Pancreas (tissue), 10 donors: ENCODE results near the gene OPRM1. TPM values are rescaled to one million over a fixed set of nuclear protein-coding genes. Genes with fewer than 3 reads are reported as not detected.

Experiments used
- ATAC-seq, 4 donors: fragments of 200-7000 bp; cut with Tn5 transposase; one replicate each; pipeline versions ENCODE4 v1.8.0 to v1.9.1; 2020; ENCODE audit warnings: mild to moderate bottlenecking in 4 of 4, moderate library complexity in 4 of 4
- DNase-seq, 6 donors: peaks; one replicate each; pipeline ENCODE4 v3.0.0-alpha.2; 2020
- FAIRE-seq: peaks from 2 replicates; lab custom pipeline; 2012; peaks lifted over from hg19 to GRCh38; lab: Jason Lieb, UNC
- H3K27ac ChIP-seq, 4 donors: fragments of 200-600 bp; sonication (generic); 1 replicate in 3 of 4; 2 replicates in 1 of 4; pipeline versions ENCODE4 v1.5.0 to v1.8.0; 2020
- H3K27me3 ChIP-seq, 4 donors: fragments of 200-600 bp; one replicate each; pipeline ENCODE4 v1.8.0; 2021
- H3K36me3 ChIP-seq, 3 donors: fragments of 200-600 bp; sonication (generic) in 1 of 3; one replicate each; pipeline versions ENCODE4 v1.5.0 to v1.8.0; 2020 to 2021
- H3K4me1 ChIP-seq, 3 donors: fragments of 200-600 bp; one replicate each; pipeline ENCODE4 v1.8.0; 2021
- H3K4me3 ChIP-seq, 4 donors: fragments of 200-600 bp; sonication (generic) in 2 of 4; one replicate each; pipeline versions ENCODE4 v1.5.0 to v1.8.0; 2020 to 2021
- H3K9me3 ChIP-seq, 4 donors: fragments of 200-600 bp; one replicate each; pipeline ENCODE4 v1.8.0; 2021
- CTCF ChIP-seq, 4 donors: fragments of 200-600 bp; sonication (generic) in 3 of 4; IDR thresholded peaks; one replicate each; pipeline versions ENCODE4 v1.5.0 to v1.8.0; 2021; ENCODE audit warnings: antibody characterized with exemption in 4 of 4
- WGBS, 2 donors: extraction: QIAGEN DNeasy Blood & Tissue Kit; methylation state at CpG; one replicate each; pipeline ENCODE4 v1.1.7; 2013; 5-methylcytosine and 5-hydroxymethylcytosine counted together
- intact Hi-C, 3 donors: fragments of 100-400 bp; cut with DNase I; formaldehyde crosslinking; loops; one replicate each; pipeline versions ENCODE4 v1.11.1 to v1.14.2; 2022
- polyA plus RNA-seq, 2 donors: library from polyadenylated mRNA; stranded (reverse); fragments of 200-250 nt; gene quantifications; one replicate each; pipeline ENCODE4 v1.2.3, GENCODE V29; 2013
- total RNA-seq, 6 donors: library from RNA; stranded (reverse); fragmentation: NEBNext Ultra II Directional in 4 of 6; extraction: Animal tissue kit (Norgen Biotek cat#: 25700) in 4 of 6; gene quantifications; one replicate each; pipeline versions ENCODE4 v1.2.1 to v1.2.4, GENCODE V29; 2021 to 2023
- donor health status: healthy with polysubstance abuse.
- donor health status: DM: no; HTN: no; CAD: no; lungs with moderate emphysema.
- donor health status: DM: no; HTN: no; CAD: no.
- donor health status: control.
- donor health status: control.
- donor health status: Bipolar disorder and iron deficiency.
- donor health status: DM: yes; HTN: yes; CAD: no.
- donor health status: DM: no; HTN: no; CAD: no.
- donor health status: DM: no; HTN: no; CAD: no.
- donor health status: DM: yes; HTN: yes; CAD: no.

Gene OPRM1
- total and polyA plus RNA-seq, 8 donors: 0.05 TPM; not detected in 7

- Histone ChIP-seq H3K27me3 (no peaks in the 10 kb centered on the region), H3K27ac (no peak overlapping the region), H3K36me3 (no peaks in the 10 kb centered on the region), H3K4me3 (no peak overlapping the region), H3K4me1 (no peaks in the 10 kb centered on the region), H3K9me3 (no peaks in the 10 kb centered on the region)
- DNase-seq: no peak
- 69 to 70% methylated on average over 6 of the region's 6 CpGs for WGBS, 2 donors
- ATAC-seq: no peak
- intact Hi-C loops: no loop called here
- FAIRE-seq: no peak
- TF ChIP-seq CTCF (IDR thresholded peaks at IDR 0.05): no peak
Observed at GRCh38 chr6:154222716-154223115, 183.7 kb downstream of the OPRM1 start.

- 89 to 91% methylated on average over 2 of the region's 2 CpGs for WGBS, 2 donors
- FAIRE-seq: no peak
- no peak for TF ChIP-seq CTCF (IDR thresholded peaks at IDR 0.05)
- intact Hi-C loops: no loop called here
- Histone ChIP-seq H3K27me3 (no peaks in the 10 kb centered on the region), H3K36me3 (no peaks in the 10 kb centered on the region), H3K27ac (no peak overlapping the region), H3K4me3 (no peak overlapping the region), H3K4me1 (no peaks in the 10 kb centered on the region), H3K9me3 (no peaks in the 10 kb centered on the region)
- no peak for DNase-seq
- ATAC-seq: no peak
Observed at GRCh38 chr6:154223296-154223695, 184.3 kb downstream of the OPRM1 start.

- no peak for ATAC-seq
- intact Hi-C loops: no loop called here
- Histone ChIP-seq H3K36me3 (no peaks in the 10 kb centered on the region), H3K27me3 (no peaks in the 10 kb centered on the region), H3K9me3 (no peaks in the 10 kb centered on the region), H3K4me1 (no peaks in the 10 kb centered on the region), H3K27ac (no peak overlapping the region), H3K4me3 (no peak overlapping the region)
- 82 to 85% methylated on average over 3 of the region's 3 CpGs for WGBS, 2 donors
- DNase-seq: no peak
- no peak for FAIRE-seq
- TF ChIP-seq CTCF (IDR thresholded peaks at IDR 0.05): no peak
Observed at GRCh38 chr6:154226461-154226860, 187.4 kb downstream of the OPRM1 start.

DNA sequence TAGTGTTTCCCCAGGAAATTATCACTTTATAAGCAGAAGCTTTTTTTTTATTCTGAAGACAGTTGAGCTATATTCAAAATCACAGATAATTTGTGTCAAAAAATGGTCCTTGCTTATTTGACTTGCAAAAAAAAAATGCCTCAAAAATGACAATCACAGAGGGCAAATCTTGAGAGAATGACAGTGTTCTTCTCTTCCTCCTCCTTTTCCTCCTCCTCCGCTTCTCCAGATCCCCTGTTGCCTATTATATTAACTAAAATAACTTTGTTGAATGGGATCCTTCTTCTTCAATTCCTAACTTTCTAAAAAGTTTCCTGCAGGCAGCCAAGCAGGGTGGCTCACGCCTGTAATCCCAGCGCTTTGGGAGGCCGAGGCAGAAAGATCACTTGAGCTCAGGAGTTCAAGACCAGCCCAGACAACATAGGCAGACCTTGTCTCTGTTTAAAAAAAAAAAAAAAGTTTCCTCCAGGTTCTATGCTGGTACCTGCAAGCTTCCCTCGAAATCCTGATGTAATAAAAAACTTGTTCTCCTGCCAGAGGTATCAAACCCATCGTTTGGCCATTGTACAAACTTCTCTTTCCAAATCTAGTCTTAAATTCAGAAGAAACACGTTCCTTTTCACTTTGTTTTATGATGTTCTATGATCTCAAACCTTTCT is 189.0 kb downstream of the OPRM1 start:
- Histone ChIP-seq H3K4me3 (no peak overlapping the region), H3K27ac (no peak overlapping the region), H3K36me3 (no peaks in the 10 kb centered on the region), H3K9me3 (no peaks in the 10 kb centered on the region), H3K4me1 (no peaks in the 10 kb centered on the region), H3K27me3 (no peaks in the 10 kb centered on the region)
- intact Hi-C loops: no loop called here
- DNase-seq: no peak
- 78 to 89% methylated on average over 7 of the region's 7 CpGs for WGBS, 2 donors
- no peak for TF ChIP-seq CTCF (IDR thresholded peaks at IDR 0.05)
- no peak for ATAC-seq
- FAIRE-seq: no peak

DNA sequence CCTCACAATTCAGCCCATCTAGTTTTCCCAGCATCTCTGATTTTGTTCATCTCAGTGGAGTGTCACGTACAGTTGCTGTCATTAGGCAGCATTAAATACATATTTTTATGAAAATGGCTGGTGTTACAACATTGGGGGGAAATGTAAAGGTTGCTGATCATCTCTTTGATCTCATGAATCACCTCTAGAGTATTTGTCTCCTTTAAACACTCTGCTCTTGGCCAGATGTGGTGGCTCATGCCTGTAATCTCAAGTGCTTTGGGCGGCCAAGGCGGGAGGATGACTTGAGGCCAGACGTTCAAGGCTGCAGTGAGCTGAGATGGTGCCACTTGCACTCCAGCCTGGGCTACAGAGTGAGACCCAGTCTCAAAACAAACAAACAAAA is 189.5 kb downstream of the OPRM1 start:
- no peak overlapping the region for H3K27ac ChIP-seq
- no peak overlapping the region for H3K4me3 ChIP-seq
- no peaks in the 10 kb centered on the region for H3K4me1 ChIP-seq
- no peak for TF ChIP-seq CTCF (IDR thresholded peaks at IDR 0.05)
- FAIRE-seq (no peak), DNase-seq (no peak), ATAC-seq (no peak)
- WGBS, 2 donors: 84 to 94% methylated on average over 4 of the region's 4 CpGs
- H3K9me3 ChIP-seq: no peaks in the 10 kb centered on the region
- no peaks in the 10 kb centered on the region for H3K27me3 ChIP-seq
- H3K36me3 ChIP-seq: no peaks in the 10 kb centered on the region
- intact Hi-C loops: no loop called here
